NCI-H526 treated with DMSO at 0.1 percent for 48 hours (cell line): ENCODE results near the gene DNPH1.

Source experiments
- DNase-seq: peaks from one replicate; lab custom pipeline; 2025; lab: John Stamatoyannopoulos, UW

The DNPH1 gene

DNA sequence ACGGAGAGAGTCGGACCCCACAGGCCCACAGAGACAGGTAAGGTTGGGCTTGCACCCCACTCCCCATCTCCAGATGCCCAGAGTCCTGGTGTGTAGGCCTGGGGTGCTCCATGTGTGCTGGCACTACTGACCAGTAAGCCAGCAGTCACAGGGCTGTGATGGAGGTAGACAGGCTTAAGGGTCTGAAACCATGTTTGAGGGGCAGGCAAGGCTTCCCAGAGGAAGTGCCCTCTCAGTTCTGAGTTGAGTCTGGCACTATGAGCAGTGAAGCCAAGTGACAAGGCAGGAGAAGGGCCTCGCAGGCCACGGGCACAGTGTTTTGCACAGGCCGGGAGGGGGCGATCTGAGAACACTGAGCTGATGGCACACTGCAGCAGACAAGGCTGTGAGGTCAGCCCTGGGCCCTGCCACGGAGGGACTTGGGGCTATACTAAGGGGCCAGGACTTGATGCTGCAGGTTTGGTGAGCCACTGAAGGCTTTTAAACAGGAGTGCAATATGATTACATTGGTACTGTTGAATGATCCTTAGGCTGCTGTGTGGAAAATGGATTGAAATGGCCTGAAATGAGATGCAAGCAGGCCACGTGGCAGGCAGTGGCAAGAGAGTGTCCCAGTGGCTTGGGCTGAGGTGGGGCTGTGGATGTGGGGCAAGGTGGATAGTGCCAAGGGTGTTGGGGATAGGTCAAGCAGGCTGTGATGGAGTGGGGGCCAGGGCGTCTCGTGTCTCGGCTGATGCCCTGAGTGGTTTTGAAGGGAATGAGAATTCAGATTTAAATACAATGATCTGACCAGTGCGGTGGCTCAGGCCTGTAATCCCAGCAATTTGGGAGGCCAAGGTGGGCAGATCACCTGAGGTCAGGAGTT lies 34.3 kb upstream of the DNPH1 start:
- DNase-seq = peak; percentile 27

DNA sequence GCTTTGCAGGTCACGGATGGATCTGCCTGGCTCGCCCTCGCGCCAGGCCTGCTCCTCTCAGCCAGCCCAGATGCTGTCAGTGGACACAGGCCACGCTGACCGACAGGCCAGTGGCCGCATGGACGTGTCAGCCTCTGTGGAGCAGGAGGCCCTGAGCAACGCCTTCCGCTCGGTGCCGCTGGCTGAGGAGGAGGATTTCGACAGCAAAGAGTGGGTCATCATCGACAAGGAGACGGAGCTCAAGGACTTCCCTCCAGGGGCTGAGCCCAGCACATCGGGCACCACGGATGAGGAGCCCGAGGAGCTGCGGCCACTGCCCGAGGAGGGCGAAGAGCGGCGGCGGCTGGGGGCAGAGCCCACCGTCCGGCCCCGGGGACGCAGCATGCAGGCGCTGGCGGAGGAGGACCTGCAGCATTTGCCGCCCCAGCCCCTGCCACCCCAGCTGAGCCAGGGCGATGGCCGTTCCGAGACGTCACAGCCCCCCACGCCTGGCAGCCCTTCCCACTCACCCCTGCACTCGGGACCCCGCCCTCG lies 33.6 kb upstream of the DNPH1 start:
- DNase-seq = no peak

DNA sequence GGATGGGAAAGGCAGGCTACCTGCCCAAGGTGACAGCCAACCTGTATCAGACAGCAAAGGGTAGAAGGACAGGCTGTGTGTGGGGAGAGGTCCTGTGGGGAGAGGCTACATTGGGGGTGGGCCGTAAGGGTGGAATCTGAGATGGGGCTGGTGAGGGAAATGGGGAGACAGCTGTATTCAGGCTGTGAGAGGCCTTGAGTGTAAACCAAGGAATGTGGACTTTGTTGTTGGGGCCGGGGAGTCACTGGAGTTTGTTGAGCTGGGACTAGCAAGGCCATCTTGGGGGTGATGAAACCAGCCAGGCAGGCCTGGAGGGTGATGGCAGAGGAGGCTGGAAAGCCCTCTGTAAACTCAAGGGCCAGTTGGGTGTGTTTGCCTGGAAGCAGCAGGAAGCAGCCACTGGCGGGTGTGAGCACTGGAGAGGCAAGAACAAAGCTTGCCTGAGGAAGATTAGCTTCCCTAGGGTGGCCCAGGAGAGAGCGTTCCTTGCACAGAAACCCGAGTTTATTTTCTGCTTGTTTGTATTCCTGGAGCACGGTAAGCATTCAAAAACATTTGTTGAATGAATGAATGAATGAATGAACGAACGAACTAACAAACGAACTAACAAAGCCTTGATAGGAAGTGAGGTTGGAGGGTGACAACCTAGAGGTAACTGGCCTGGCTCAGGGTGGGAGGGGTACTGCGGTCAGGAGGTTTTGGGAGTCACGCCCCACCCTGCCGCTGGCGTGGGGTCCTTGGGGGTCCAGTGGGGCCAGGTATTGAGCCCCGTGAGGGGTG lies 32.9 kb upstream of the DNPH1 start:
- DNase-seq = no peak

DNA sequence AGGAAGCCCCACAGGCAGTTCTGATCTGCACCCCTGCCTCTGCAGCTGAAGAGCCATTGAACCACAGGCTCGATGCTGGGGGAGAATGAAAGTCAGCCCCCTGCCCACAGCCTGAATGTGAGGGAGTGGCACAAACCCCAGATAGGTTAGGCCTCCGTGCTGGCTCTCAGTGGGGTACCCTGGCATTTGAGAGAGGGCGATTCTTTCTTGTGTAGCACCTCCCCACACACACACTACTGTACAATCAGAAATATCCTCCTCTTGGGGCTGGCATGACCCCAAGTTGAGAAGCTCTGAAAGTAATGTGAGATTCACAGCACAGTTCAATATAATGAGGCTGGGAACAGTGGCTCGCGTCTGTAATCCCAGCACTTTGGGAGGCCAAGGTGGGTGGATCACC lies 31.9 kb upstream of the DNPH1 start:
- no peak for DNase-seq

DNA sequence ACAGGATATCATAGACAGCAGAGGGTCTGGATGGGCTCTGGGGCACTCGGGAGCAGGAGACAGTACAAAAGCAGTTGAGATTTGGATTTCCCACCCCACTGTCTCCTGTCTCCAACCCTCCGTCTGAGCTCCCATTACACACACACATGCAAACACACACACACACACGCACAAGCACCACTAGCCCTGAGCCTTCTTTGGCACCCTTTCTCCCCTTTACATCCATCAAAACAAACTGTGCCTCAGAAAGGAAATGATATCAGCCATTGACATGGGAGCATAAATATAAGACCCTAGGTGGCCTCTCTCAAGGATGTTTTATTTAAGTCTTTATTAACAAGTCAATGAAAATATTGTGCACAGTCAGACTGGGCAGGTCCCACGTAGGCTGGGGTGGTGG lies 31.5 kb upstream of the DNPH1 start:
- no peak for DNase-seq

DNA sequence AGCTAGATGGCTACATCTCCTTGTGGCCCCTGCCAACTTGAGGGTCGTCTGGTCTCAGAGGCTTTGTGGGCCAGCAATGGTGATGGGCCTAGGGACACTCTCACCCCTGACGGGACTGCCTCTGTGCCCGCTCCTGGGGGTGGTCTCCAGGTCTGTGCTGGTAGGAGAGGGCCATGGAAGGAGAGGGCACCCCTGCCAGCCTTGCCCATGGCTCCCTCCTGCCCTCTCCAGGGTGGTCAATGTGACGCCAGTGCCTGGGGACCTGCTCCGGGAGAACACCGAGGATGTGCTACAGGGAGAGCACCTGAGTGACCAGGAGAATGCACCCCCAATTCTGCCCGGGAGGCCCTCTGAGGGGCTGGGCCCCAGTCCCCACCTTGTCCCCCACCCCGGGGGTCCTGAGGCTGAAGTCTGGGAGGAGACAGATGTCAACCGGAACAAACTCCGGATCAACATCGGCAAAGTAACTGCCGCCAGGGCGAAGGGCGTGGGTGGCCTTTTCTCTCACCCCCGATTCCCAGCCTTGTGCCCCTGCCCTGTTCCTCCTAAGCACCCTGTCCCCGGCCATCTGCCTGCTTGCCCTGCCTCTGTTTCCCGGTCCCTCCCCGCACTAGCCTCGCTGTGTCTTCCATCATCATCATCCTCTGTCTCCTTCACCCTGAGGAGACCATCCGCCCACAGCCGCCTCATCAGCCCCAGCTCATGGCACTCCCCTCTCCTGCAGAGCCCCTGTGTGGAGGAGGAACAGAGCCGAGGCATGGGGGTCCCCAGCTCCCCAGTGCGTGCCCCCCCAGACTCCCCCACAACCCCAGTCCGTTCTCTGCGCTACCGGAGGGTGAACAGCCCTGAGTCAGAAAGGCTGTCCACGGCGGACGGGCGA lies 29.8 kb upstream of the DNPH1 start:
- no peak for DNase-seq

DNA sequence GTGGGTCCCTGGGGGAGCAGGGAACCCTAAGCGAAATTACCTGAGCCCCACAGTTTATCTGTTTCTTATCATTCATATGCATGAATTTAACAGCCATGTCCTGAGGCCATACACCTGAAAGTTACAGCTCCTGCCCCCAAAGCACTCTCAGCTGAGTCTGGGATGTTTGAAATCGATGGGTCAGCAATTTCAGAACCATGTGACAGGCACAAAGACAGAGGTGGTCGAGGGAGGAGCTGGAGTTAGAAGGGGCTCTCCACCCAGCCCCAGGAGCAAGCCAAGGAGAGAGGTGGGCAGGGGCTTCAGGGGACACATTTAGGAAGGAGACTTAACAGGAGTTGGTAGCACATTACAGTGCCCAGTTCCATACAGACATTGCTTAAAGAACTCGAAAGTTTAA lies 28.9 kb upstream of the DNPH1 start:
- no peak for DNase-seq

DNA sequence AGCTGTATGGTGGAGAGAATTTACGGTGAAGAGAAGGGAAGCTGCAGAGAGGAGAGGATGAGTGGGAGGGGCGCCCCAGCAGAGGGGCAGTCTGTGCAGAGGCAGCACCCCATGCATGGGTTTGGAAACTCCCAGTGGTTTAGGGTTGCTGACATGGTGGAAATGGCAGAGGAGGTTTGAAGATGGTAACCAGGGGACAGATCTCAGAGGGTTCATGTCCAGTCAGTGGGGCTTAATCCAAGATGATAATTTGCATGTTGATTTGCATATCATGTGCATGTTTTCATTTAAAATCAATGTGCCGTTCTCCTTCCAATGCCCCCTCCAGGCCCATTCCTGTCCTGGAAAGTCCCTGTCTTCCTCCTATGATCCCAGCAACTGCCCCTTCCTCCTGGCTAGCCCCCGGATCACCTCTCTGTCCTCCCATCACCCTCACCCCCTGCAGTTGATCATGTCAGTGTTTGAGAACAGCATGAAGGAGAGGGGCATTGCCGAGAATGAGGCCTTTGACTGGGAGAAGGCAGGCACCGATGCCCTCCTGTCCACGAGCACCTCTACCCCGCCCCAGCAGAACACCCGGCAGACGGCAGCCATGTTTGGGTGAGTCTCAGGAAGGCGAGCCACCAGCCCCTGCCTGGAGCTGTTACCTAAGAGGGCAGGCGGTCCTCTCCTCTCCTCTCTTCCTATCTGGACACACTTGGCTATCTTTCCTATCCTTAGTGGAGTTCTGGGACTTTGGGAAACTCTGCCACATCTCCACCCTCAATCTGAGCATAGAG lies 28.3 kb upstream of the DNPH1 start:
- DNase-seq = peak; percentile 64

DNA sequence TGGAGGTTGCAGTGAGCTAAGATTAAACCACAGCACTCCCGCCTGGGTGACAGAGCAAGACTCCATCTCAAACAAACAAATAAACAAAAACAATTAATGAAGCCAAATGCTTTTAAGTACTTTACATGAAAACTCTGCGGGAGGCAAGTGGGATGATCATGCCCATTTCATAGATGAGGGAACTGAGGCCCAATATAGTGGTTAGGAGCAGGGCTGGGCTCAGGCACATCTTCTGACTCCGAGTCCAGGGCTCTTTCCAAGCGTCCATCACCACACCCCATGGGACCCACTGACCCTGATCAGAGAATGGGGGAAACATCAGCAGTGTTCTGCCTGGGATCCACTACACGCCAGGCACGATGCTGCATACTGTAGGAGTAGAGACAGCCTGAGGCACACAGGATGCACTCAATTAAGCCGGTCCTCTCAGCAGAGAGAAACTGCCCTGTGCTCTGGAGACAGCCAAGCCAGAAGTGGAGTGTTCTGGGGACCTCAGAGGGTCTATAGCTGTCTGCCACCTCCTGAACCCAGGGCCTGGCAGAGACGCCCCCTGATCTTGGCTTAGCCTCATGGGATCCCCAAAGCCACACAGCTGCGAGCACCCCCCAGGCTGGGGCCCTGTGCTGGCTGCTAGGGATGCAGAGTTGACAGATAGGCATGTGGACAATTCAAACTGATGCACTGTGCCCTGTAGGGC lies 27.5 kb upstream of the DNPH1 start:
- no peak for DNase-seq

DNA sequence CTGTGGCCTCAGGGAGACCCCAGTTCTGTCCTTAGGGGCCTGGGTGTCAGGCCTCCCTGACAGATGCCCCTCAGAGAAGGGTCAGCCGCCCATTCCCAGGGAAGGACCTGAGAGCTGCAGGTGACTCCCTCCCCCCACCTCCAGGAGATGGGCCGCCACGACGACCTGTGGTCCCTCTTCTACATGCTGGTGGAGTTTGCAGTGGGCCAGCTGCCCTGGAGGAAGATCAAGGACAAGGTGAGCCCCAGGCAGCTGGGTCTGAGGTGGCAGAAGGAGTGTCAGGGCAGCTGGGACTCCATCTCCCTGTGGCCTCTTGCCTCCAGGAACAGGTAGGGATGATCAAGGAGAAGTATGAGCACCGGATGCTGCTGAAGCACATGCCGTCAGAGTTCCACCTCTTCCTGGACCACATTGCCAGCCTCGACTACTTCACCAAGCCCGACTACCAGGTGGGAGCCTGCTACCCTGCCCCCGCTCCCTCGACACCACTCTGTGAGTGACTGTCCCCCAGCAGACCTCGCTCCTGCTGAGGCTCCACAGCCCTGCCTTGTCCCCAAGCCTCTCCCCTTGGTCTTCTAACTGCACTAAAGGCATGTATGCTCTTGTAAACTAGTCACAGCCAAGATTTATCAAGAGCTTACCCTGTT lies 26.2 kb upstream of the DNPH1 start:
- DNase-seq = no peak

DNA sequence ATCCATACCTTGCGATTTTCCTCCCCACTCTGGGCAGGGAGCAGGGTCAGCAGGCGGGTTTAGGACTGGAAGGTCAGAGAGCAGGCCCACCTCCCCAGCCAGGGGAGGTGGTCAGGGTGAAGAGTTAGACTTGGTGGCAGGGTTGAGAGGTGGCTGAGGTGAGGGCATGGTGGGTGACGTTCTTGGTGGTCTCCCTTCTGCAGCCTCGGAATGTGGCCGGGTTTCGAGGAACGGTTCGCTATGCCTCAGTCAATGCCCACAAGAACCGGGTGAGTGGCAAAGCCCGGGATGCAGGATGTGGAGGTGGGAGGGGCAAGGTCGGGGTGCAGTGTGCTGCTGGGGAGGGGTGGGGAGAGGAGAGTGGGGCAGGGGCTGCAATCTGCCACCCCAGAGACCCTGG lies 25.6 kb upstream of the DNPH1 start:
- DNase-seq = no peak

DNA sequence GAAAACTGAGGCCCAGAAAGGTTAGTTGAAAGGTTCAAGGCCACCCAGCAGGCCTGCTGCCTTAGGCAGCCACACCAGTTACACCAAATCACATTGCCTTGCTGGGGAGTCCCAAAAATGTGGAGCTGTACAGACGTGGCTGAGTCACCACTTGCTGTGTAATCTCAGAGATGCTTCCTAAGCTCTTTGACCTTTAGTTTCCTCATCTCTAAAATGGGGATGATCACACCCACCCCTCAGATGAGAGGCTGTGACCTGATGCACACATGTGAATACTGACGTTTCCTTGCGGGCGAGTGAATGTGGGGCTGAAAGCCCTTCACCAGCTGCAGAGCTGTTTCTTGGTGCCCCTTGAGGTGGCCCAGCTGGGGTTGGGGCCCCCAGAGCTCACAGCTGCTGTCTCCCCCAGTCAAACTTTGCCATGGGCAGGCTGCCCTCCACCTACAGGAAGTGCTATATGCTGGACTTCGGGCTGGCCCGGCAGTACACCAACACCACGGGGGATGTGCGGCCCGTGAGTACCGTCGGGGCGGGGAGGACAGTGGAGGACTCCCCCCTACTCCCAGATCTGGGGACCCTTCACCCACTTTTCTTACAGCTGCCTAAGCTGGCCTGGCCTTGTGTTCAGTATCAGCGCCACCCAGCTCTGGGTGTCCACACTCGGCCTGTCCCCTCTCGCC lies 25.0 kb upstream of the DNPH1 start:
- no peak for DNase-seq

DNA sequence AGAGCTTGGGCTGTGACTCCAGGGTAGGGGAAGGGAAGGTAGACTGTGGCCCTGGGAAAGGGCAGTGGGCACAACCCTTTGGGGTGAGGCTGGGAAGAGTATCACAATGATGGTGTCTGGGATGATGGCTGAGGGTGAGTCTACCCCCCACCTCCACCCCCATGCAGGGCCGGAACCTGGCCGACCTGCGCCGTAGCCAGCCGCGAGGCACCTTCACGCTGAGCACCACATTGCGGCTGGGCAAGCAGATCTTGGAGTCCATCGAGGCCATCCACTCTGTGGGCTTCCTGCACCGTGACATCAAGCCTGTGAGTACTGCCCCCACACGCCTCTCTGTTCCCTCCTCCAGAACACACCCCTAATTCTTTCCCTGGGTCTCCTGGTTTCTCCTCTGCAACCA lies 24.1 kb upstream of the DNPH1 start:
- no peak for DNase-seq

DNA sequence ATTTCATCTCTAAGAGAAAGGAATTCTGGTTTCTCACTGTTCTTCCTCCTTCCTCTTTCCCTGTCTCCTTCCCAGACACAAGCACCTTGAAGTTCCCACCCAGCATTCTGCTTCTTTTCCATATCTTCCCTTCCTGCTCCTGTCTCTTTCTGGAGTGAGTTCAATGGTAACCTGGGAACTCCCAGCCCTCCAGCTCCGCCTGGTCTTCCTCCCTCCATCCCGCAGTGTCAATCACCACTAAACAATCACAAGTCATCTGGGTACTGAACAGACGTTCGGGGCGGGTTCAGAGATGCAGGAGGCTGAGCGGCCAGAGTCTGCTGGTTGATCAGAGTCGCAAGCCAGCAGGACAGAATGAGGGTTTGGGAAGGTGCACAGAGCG lies 21.7 kb upstream of the DNPH1 start:
- no peak for DNase-seq

DNA sequence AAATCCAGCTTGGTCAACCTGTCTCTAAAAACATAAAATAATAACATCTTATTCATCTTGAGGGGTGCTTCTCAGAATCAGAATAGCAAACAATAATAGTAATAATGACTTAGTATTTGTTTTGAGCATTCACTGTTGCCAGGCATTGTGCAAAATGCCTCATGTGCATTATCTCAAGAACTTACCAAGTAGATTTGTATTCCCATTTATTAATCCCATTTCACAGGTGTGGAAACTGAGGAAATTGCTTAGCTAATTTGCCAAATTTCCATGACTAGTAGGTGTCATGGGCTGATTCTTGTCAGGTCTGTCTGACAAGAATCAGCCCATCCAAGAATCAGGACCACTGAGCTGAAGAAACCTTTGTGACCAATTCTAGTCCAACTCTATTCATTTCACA lies 19.5 kb upstream of the DNPH1 start:
- DNase-seq = no peak

DNA sequence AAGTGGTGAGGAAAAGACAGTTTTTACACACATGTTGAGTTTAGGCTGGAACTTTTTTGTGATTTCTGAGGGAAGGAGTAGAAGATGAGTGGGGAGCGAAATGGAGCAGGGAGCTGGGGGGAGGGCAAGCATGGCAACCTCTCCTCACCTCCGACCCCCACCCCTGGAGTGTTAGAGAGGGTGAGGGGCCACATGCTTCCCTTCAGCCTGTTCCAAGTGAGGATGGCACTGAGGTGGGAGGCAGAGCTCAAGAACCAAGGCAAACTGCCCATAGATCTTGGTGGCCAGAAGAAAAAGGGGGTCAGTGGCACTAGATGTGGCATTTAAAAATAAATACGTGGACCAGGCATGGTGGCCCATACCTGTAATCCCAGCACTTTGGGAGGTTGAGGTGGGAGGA lies 18.8 kb upstream of the DNPH1 start:
- no peak for DNase-seq

DNA sequence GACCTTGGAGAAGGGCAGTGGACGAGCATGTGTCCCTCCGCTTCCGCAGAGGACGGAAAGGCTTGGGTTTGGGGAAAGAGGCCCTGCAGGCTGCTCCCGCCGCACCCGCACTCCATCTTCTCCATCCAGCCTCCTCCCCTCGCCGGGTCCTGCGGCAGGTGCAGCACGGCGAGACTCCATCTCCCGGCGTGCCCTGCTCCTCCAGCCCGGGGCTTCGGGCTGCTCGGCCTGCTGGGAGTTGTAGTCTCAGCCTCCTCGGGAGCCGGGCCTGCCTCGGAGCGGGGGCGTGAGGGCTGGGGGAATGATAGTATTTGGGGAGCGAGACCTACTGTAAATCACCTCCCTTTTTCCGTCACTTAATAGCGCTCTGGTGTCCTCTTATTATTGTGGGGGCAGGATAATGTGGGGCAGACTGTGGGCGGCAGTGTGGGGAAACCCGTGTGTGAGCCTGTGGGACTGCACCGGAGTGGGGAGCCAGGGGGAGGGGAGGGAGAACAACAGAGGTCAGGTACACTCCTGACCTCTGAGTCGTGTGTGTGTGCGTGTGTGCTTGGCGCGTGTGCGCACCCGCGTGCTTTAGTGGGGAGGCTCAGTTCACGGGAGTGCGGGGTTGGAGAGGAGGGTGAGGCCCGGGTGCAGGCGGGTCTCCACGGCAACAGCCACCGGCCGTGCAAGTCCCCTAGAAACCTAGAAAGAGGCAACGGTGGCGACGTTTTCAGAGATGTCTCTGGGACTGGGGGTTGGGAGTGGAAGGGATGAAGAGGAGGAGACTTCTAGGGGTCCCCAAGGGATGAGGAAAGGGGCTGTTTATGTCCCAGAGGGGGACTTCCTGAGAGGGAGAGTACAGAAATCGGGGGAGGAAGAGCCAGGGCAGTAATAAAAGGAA lies 18.1 kb upstream of the DNPH1 start:
- DNase-seq = peak; percentile 76

DNA sequence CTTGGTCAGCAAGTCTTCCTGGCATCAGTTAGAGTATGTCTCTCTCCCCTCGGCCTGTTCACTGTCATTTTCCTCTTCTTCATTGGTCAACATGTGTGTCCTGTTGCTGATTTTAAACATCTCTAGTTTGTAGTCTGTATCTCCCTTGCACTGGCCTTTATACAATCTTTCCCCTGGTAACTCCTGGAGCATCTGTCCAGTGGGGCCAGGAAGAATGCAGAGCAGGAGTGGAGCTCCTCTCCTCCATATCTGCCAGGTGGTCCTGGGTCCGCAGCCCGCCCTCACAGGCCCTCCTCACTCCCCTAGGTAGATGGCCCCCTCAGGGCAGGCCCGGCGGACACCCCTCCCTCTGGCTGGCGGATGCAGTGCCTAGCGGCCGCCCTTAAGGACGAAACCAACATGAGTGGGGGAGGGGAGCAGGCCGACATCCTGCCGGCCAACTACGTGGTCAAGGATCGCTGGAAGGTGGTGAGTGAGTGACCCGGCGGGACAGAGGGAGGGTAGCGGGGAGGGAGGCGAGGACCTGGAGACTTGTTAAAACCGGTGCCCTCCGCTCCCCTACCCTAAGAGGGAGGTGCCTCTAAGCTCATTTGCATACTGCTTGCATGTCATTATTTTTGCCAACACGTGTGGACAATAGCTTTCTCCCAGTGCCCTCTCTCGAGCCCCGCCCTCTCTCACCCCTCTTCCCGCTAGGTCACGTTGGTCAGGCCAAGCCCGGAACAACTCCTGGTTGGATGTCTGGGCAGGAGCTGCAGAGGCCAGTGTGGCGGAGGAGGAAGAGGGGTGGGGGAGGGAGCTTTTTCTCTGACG lies 17.2 kb upstream of the DNPH1 start:
- peak; percentile 76 for DNase-seq
